HL-60/S4 (cell line): ENCODE results near the gene OR51G2.

Experiments
- in situ Hi-C: fragments of 300-500 bp; cut with MboI; formaldehyde crosslinking; loops from 2 replicates; pipeline ENCODE4 v1.14.3; 2022; ENCODE audit warnings: low sequenced_read_pairs

Gene OR51G2

DNA sequence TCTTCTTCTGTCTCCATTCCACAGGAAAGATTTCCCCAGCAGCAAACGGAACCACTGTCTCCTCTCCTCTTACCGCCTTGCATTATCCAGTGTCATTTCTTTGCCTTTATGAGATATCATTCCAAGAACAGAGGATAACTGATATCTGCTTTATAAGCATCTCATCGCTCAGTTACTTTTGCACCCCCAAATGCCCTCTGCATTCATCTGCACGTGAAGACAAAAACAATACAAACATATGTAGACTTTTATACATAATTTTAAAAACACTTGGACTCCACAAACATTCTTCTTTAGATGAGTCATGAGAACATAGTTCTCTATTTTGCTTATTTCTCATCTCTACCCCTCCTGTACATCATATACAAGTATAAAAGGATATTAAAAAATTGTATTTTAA is 38.0 kb downstream of the OR51G2 start:
- in situ Hi-C loops = no loop called here

DNA sequence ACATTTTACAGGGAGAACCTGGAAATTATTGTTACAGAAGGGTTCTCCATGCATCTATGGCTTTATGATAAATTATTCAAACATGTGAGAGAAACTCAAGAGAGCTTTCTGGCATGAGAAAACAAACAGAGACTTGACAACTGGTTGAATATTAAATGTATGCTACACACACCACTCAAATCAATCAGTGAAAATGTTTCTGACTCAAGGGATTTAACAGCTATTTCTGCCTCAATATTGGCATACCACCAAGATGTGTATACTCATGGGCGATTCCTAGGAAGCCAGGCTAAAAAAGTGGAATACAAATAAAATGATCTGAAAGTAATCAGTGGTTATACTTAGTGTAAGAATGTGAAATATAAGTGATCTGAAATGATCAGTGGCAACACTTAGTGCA is 53.3 kb downstream of the OR51G2 start:
- in situ Hi-C loops = no loop called here

DNA sequence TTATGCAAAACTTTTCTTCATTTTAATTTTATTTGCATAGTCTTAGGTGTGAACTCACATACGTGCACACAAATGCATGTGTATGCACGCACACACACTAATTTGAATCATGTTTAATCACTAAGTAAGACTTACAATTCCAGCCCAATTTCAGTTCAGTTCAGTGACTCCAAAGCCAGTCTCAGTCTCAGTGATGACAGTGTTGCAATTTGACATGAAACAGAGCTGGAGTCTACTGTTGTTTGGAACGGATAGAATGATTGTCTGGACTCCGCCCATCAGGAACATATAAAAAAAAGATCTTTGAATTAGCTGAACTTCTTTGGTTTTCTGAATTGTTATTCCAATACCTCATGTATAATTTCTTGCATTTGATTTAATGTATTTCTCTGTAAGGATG is 55.3 kb downstream of the OR51G2 start:
- in situ Hi-C loops = no loop called here
